GM18526 (cell line): ENCODE results near the gene LDB1.

Experiments used
- POLR2A ChIP-seq: IDR thresholded peaks from 3 replicates; pipeline ENCODE4 v1.6.1; 2011; ENCODE audit not compliant: insufficient read length; ENCODE audit errors: extremely low read depth

Gene LDB1

GRCh38 chr10:102109166-102110116 is 10.7 kb downstream of the LDB1 start:
- TF ChIP-seq POLR2A, result no peak

DNA sequence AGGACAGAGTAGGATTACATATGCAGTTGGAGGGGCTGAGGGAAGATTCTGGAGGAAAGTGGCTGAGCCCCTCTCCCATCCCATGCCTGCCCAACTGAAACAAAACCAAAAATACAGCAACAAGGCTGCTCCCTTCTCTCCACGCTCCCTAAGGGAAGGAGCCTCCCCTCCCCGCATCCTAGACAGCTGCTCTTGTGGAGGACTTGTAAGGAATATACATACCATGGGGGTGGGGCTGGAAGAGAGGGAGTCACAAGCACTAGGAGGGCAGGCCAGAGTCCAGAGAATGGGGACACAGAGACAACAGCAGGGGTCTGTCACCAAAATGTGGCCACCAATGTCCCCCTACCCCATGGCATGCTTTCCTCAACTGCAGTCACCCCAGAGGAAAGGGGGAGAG is 13.2 kb downstream of the LDB1 start:
- TF ChIP-seq POLR2A, result no peak

- no peak for TF ChIP-seq POLR2A
Observed at GRCh38 chr10:102102421-102102820, 17.7 kb downstream of the LDB1 start.

DNA sequence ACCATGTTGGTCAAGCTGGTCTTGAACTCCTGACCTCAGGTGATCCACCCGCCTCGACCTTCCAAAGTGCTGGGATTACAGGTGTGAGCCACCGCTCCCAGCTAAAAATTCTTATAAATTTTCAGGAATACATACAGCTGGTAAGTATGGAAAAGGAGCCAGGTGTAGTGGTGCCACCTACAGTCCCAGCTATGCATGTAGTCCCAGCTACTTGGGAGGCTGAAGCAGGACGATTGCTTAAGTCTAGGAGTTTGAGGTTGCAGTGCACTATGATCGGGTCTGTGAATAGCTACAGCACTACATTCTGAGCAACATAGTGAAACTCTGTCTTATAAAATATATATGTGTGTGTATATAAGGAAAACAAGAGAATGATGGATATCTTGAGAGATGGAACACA is 19.0 kb downstream of the LDB1 start:
- TF ChIP-seq POLR2A, result no peak

- no peak for TF ChIP-seq POLR2A
Observed at GRCh38 chr10:102096449-102096848, 23.7 kb downstream of the LDB1 start.

DNA sequence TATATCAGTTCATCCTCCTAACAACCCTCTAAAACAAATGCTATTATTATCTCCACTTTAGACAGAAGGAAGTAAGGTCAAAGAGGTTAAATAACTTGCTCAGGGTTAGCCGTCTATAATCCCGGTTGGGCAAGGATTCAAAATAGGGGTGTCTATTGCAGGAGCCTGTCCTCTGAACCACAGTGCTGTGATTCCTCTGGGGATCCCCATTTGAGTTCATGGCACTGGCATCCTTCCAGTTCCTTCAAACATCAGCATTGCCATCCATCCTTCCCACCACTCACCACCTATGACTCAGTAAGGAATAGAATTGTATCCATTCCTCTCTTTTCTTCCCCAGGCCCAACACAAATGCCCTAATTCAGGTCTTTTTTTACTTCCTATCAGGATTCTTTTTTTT is 29.4 kb downstream of the LDB1 start:
- TF ChIP-seq POLR2A, result no peak

- TF ChIP-seq POLR2A, result no peak
Observed at GRCh38 chr10:102086196-102086595, 34.0 kb downstream of the LDB1 start.

- no peak for TF ChIP-seq POLR2A
Observed at GRCh38 chr10:102085336-102085735, 34.8 kb downstream of the LDB1 start.

DNA sequence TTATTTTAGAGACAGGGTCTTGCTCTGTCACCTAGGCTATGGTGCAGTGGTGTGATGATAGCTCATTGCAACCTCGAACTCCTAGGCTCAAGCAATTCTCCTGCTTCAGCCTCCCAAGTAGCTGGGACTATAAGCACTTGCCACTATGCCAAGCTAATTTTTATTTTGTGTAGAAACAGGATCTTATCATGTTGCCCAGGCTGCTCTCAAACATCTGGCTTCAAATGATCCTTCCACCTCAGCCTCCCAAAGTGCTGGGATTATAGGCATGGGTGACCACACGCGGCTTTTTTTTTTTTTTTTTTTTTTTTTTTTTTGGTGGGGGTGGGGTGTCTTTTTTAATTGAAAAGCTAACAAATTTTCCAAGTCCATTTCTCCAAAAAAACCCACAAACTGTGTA is 36.6 kb downstream of the LDB1 start:
- no peak for TF ChIP-seq POLR2A

DNA sequence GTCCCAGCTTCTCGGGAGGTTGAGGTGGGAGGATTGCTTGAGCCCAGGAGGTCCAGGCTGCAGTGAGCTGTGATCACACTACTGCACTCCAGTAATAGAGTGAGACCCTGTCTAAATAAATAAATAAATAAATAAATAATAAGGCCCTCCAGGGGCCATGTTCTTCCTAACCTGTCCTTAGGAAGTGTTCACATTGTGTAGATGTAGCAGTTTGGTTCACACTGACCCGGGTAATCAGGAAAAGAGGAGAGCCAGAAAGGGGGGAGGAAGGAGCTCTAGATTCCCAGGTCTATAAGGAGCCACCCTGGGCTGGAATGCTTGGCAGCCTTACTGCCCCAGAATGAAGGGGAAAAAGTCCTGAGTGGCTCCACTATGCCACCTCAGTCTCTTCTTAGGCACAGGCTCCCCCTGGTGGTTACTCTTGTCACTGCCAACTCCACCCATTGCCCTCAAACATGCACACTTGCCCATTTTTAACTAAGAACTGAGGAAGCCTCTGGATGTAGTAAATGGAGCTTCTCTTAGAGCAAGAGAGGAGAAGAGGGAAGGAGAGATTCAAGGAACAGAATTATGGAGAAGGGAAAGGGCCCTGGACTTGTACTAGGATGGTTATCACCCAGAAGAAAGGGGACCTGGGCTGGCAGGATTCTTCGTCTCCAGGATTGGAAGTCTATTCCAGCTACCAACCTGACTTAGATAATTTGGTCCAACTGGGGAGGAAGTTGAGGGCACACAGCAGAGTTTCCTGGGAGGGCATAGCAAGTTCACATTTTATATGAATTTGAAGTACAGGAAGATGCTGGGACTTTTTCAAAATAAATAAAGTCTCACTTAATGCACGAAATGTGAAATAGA is 47.3 kb downstream of the LDB1 start:
- TF ChIP-seq POLR2A, result no peak

DNA sequence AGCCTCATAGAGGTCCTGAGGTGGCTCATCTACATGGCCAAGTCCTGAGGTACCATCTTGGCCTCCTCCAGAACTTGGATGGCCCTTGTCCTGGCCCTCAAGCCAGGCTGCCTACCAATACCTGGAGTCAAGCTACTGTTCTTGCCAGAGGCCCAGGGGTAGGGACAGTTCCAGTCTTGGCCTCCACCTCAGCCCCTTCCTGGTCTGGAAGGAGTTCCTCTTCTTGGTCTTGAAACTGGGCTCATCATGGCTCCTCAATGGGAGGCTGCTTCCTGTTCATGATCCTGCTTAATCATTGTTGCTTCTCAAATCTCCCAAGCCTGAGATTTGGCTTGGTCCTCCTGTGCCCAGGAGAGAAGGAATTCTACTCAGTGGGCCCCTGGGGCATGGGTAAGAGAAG is 51.1 kb downstream of the LDB1 start:
- no peak for TF ChIP-seq POLR2A

DNA sequence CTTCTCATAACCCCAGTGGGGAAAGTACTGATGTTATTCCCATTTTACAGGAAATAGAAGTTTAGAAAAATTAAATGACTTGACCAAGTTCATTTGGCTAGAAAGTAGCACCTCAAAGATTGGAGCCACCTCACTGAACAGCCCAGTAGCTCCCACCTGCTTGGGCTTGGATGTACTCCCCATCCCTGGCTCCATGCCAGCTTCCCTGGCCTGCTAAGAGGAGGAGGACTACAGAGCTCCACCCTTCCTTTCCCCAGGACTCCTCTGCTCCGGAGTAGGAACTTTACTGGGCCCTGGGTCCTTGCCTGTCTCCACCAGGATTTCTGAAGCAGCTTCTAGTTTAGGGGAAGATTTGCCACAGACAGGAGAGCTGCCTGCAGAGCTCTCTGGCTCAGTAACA is 52.0 kb downstream of the LDB1 start:
- TF ChIP-seq POLR2A, result no peak

DNA sequence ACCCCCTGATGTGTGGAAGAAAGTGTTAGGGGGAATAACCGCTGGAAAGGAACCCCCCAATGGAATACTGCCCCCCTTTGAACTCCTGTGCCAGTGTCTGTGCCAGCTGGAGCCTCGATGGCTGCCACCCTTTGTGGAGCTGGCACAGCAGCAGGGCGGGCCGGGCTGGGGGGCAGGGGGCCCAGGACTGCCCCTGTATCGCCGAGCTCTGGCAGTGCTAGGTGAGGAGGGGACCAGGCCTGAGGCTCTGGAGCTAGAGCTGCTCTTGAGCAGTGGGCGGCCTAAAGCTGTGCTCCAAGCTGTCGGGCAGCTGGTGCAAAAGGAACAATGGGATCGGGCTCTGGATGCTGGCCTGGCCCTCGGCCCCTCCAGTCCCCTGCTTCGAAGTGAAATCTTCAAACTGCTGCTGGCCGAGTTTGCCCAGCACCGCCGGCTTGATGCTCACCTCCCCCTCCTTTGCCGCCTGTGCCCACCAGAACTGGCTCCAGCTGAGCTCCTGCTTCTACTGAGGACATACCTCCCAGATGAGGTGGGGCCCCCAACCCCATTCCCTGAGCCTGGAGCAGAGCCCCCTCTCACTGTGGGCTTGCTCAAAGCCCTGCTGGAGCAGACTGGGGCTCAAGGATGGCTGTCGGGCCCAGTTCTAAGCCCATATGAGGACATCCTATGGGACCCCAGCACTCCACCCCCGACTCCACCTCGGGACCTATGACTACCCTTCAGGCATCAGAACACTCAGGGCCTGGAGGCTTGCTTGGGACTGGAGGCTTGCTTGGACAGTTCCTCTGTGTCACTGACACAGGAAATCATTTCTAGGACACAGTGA is 52.9 kb downstream of the LDB1 start:
- no peak for TF ChIP-seq POLR2A

DNA sequence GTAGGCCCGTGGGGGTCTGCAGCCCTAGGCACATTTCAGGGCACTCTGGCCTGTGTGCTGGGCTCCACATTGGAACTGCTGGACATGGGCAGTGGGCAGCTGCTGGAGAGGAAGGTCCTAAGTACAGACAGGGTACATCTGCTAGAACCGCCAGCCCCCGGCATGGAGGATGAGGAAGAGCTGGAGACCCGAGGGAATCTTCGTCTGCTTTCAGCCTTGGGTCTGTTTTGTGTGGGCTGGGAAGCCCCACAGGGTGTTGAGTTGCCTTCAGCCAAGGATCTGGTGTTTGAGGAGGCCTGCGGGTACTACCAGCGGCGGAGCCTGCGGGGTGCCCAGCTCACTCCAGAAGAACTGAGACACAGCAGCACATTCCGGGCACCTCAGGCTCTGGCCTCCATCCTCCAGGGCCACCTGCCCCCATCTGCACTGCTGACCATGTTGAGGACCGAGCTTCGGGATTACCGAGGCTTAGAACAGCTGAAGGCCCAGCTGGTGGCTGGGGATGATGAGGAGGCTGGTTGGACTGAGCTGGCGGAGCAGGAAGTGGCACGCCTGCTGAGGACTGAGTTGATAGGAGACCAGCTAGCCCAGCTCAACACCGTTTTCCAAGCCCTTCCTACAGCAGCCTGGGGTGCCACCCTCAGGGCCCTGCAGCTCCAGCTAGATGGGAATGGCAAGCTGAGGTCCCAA is 53.6 kb downstream of the LDB1 start:
- TF ChIP-seq POLR2A, result no peak

DNA sequence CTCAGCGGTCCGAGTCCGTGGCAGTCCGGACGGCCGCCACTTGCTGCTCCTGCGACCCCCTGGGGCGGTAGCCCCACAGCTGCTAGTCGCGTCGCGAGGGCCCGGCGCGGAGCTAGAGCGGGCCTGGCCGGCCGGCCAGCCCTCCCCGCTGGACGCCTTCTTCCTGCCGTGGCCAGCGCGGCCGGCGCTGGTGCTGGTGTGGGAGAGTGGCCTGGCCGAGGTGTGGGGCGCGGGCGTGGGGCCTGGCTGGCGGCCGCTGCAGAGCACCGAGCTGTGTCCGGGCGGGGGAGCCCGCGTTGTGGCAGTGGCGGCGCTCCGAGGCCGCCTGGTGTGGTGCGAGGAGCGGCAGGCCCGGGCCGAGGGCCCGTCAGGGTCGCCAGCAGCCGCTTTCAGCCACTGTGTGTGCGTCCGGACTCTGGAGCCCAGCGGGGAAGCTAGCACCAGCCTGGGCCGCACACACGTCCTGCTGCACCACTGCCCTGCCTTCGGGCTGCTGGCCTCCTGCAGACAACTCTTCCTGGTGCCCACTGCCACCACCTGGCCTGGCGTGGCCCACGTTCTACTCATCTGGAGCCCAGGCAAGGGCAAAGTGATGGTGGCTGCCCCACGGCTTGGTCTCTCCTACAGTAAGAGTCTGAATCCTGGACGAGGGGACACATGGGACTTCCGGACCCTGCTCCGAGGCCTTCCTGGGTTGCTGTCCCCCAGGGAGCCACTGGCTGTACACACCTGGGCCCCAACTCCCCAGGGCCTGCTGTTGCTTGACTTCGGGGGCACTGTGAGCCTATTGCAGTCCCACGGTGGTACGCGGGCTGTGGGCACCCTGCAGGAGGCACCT is 54.4 kb downstream of the LDB1 start:
- TF ChIP-seq POLR2A, result no peak
